OCI-LY3 (cell line): ENCODE measurements around the gene FNIP1.

Source experiments
- CTCF ChIP-seq: fragments of 200-600, 300-600 bp; sonication (generic); IDR thresholded peaks from 2 replicates; pipeline ENCODE4 v1.5.1; 2014; ENCODE audit warnings: antibody characterized with exemption, low read length, low read depth
- EZH2phosphoT487 ChIP-seq: fragments of 200-600 bp; shearing (Covaris generic); IDR thresholded peaks from 2 replicates; pipeline ENCODE4 v1.6.1; 2018; ENCODE audit warnings: antibody characterized with exemption, mixed run types, low read depth

GRCh38 chr5:131769961-131770360, 26.9 kb downstream of the FNIP1 start:
- TF ChIP-seq CTCF = no peak
- no peak for TF ChIP-seq EZH2phosphoT487
